Activated CD4-positive, alpha-beta T cell treated with anti-CD3 and anti-CD28 coated beads, Interleukin-2, amount 10 ng/mL, durations not matched to agents 7 days and 5 days (primary cell): Measurements from ENCODE around the gene RTKN2. TPM values are rescaled to one million over a fixed set of nuclear protein-coding genes. Genes with fewer than 3 reads are reported as not detected.
"Not testable (repeated sequence)": the region's sequence is repeated elsewhere in the genome, so short reads cannot be mapped to it uniquely, and the experiment has no call there.

Experiments used
- CTCF ChIA-PET: fragments of 350-600 bp; sonication (Branson Sonifier 250); formaldehyde crosslinking; loops from one replicate; lab custom pipeline; 2021; ENCODE audit warnings: antibody characterized with exemption; lab: Charles Lee
- POLR2A ChIA-PET: fragments of 350-600 bp; sonication (Branson Sonifier 250); formaldehyde crosslinking; loops from one replicate; lab custom pipeline; 2021; ENCODE audit warnings: antibody characterized with exemption; lab: Charles Lee
- DNase-seq: peaks from one replicate; pipeline ENCODE4 v3.0.0-alpha.2; 2020
- H3K27ac Mint-ChIP-seq: one replicate; pipeline ENCODE4 v1.8.0; 2021; ENCODE audit warnings: mild to moderate bottlenecking, moderate library complexity, mixed read lengths
- H3K27me3 Mint-ChIP-seq: one replicate; pipeline ENCODE4 v1.8.0; 2021; ENCODE audit warnings: mixed read lengths
- H3K36me3 Mint-ChIP-seq: one replicate; pipeline ENCODE4 v1.8.0; 2021; ENCODE audit warnings: low read depth, mixed read lengths
- H3K4me1 Mint-ChIP-seq: one replicate; pipeline ENCODE4 v1.8.0; 2021; ENCODE audit warnings: mixed read lengths
- H3K4me3 Mint-ChIP-seq: one replicate; pipeline ENCODE4 v1.8.0; 2021; ENCODE audit warnings: mild to moderate bottlenecking, moderate library complexity, mixed read lengths
- H3K9me3 Mint-ChIP-seq: one replicate; pipeline ENCODE4 v1.8.0; 2021; ENCODE audit warnings: mixed read lengths
- total RNA-seq, 2 experiments: library from RNA; stranded (reverse); gene quantifications; one replicate each; pipeline ENCODE4 v1.2.3, GENCODE V29; 2021

RTKN2 gene, protein sequence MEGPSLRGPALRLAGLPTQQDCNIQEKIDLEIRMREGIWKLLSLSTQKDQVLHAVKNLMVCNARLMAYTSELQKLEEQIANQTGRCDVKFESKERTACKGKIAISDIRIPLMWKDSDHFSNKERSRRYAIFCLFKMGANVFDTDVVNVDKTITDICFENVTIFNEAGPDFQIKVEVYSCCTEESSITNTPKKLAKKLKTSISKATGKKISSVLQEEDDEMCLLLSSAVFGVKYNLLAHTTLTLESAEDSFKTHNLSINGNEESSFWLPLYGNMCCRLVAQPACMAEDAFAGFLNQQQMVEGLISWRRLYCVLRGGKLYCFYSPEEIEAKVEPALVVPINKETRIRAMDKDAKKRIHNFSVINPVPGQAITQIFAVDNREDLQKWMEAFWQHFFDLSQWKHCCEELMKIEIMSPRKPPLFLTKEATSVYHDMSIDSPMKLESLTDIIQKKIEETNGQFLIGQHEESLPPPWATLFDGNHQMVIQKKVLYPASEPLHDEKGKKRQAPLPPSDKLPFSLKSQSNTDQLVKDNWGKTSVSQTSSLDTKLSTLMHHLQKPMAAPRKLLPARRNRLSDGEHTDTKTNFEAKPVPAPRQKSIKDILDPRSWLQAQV
- 1 to 10 TPM; 8.5 to 8.8 TPM for total RNA-seq

DNA sequence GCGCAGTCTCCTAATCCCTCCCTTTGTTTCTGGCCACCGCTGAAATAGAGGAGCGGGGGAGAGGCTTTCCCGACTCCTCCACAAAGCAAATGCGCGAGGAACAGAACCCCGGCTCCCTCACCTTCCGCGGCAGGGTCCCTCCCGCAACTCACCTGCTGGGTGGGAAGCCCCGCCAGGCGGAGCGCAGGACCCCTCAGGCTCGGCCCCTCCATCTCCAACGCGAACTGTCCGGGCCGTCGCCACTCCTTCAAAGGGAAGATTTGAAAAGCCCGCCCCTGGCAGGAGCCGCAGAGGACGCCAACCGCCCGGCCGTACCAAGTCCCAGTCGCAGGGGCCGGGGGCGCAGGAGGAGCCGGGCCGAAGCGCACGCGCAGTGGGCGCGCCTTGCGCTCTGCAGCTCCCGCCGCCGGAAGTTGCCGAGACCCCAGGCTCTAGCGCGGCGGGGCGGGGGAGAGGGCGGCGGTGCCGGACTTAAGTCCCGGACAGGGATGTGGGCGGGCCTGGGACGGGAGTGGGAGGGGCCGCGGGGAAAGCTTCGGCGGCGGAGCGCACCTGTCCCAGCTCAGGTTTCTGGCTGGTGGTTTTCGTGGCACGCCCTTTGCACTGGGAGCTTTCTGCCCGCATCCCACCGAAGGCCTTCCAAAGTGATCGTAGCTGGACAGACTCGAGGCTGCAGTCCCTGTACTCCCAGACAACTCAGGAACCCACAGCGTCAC, at the start of gene RTKN2:
RTKN2 (minus strand) TSS at position 446 of the 716 bp plus-strand sequence; CDS start at position 212, 234 bp downstream.
- POLR2A ChIA-PET = no interaction called here
- H3K36me3 Mint-ChIP-seq = no peaks in the 10 kb centered on the region
- peaks cover 37% of the 10 kb centered on the region for H3K27me3 Mint-ChIP-seq
- CTCF ChIA-PET = interaction anchor here (0.6 to 1.2 kb wide), 2 partner anchors 24 to 86 kb away, joined by 3 read pairs; no protein-coding TSS in a partner anchor
- H3K27ac Mint-ChIP-seq = peak within 1 kb of the TSS; percentile 73
- H3K4me3 Mint-ChIP-seq = peak within 1 kb of the TSS; percentile 79
- H3K9me3 Mint-ChIP-seq = no peaks in the 10 kb centered on the region
- peaks cover 25% of the 10 kb centered on the region for H3K4me1 Mint-ChIP-seq
- DNase-seq = peak; percentile 75

DNA sequence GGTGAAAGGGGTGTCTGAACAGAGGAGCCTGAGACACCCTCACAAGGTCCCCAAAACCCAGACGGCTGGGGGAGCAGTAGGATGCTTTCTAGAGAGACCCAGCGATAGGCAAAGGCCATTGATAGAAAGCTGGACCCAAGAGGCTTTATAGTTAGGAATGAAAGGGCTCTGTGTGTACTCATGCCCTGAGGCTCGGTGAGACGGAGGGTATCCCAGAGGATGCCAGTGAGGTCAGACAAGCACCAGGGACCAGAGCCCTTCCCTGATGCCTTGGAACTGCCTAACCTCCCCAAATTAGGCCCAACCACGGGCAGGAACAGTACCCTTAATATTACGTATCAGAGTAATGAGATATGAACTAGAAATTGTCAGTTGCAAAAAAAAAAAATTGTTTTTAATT, 48.6 kb upstream of the RTKN2 start:
- ChIA-PET POLR2A (no interaction called here), CTCF (interaction anchor here (0.7 kb wide), 1 partner anchor 109 kb away, joined by 3 read pairs; no protein-coding TSS in a partner anchor)
- Mint-ChIP-seq H3K36me3 (no peaks in the 10 kb centered on the region), H3K4me3 (no peak overlapping the region), H3K27me3 (peaks cover 8% of the 10 kb centered on the region), H3K4me1 (no peaks in the 10 kb centered on the region), H3K9me3 (no peaks in the 10 kb centered on the region), H3K27ac (no peak overlapping the region)
- no peak for DNase-seq

DNA sequence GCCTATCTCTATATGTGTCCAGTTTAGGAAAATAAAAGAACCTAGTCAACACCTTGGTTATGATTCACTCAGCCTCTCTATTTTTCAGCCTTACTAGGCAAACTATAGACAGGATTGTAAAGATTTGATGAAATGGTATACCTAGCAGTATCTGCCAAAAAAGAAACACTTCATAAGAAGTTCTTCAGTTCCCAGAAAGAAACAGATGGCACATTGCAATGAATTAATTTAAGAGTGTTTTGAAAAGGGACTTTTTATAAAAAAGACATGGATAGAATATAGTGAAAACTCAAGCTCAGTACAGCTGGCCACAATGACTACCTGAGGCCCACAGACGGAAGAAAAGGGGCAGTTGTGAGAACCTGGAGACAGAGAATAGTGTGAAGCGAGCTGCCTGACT, 40.6 kb upstream of the RTKN2 start:
- H3K27me3 Mint-ChIP-seq = peaks cover 4% of the 10 kb centered on the region
- no peak for DNase-seq
- H3K9me3 Mint-ChIP-seq = no peaks in the 10 kb centered on the region
- no peaks in the 10 kb centered on the region for H3K36me3 Mint-ChIP-seq
- H3K4me1 Mint-ChIP-seq = peaks cover 5% of the 10 kb centered on the region
- no peak overlapping the region for H3K4me3 Mint-ChIP-seq
- POLR2A ChIA-PET = no interaction called here
- H3K27ac Mint-ChIP-seq = no peak overlapping the region
- CTCF ChIA-PET = interaction anchor here (0.6 kb wide), 1 partner anchor 35 kb away, joined by 4 read pairs; no protein-coding TSS in a partner anchor

DNA sequence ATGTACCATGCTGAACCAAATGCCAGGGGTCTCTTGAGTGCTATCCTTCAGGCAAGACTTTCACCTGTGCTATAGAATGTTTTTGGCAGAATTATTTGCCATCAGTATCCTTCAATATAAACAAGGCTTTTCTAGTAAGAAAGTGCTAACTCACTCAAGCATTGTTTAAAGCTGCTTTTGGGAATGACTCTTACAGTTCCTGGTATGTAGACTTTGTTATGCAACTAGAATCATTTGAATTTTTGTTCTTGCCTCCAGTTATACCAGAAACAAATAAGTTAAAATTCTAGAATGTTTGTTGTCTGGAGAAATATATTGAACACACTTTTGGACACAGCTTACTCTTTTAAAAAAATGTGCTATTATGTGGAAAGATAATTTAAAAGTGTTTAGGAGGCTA, 39.5 kb upstream of the RTKN2 start:
- peaks cover 4% of the 10 kb centered on the region for H3K27me3 Mint-ChIP-seq
- H3K27ac Mint-ChIP-seq = no peak overlapping the region
- POLR2A ChIA-PET = no interaction called here
- no peak overlapping the region for H3K4me3 Mint-ChIP-seq
- no peaks in the 10 kb centered on the region for H3K36me3 Mint-ChIP-seq
- peaks cover 5% of the 10 kb centered on the region for H3K4me1 Mint-ChIP-seq
- no peaks in the 10 kb centered on the region for H3K9me3 Mint-ChIP-seq
- CTCF ChIA-PET = no interaction called here
- DNase-seq = no peak

DNA sequence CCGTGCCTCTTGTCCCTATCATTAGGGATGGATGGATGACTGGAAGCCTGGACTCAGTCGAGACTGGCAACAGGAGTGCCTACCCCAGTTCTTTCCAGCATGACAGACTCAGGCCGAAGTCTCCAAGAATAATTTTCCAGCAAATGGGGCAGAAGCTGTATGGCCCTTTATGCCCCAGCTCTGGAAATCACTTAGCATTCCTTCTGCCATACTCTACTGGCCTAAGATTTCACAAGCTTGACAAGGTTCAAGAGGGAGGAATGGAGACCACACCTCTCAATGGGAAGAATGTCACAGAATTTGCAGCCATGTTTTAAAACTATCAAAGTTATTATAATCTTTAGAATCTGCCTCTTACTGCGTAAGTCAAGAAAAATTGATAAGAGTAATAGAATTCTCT, 39.0 kb upstream of the RTKN2 start:
- Mint-ChIP-seq H3K27me3 (peaks cover 4% of the 10 kb centered on the region), H3K36me3 (no peaks in the 10 kb centered on the region), H3K27ac (no peak overlapping the region), H3K4me3 (no peak overlapping the region), H3K4me1 (peaks cover 5% of the 10 kb centered on the region), H3K9me3 (no peaks in the 10 kb centered on the region)
- no peak for DNase-seq
- POLR2A ChIA-PET = no interaction called here
- CTCF ChIA-PET = interaction anchor here (1.0 kb wide), 1 partner anchor 15 kb away, joined by 5 read pairs; no protein-coding TSS in a partner anchor

DNA sequence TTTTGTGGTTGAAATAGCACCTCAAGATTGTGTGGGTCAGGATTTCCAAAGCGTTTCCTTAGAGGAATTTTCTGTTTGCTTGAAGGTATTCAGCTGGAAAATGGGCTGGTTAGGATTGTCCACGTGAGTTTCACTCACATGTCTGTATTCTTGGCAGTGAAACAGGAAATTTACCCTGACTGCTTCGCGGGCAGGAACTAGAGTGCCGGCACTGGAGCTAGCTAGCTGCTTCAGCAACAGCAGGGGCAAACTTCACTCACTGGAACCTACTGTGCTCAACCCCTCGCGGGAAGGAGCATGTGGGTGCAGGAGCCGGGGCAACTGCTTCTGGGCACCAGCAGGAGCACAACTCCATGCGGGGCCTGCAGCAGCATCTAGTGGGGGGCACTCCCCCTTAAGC, 38.0 kb upstream of the RTKN2 start:
- Mint-ChIP-seq H3K36me3 (no peaks in the 10 kb centered on the region), H3K27me3 (peaks cover 4% of the 10 kb centered on the region), H3K4me1 (peaks cover 5% of the 10 kb centered on the region), H3K9me3 (no peaks in the 10 kb centered on the region), H3K27ac (no peak overlapping the region), H3K4me3 (no peak overlapping the region)
- CTCF ChIA-PET = interaction anchor here (1.0 kb wide), 1 partner anchor 16 kb away, joined by 5 read pairs; no protein-coding TSS in a partner anchor
- DNase-seq = no peak
- POLR2A ChIA-PET = no interaction called here

DNA sequence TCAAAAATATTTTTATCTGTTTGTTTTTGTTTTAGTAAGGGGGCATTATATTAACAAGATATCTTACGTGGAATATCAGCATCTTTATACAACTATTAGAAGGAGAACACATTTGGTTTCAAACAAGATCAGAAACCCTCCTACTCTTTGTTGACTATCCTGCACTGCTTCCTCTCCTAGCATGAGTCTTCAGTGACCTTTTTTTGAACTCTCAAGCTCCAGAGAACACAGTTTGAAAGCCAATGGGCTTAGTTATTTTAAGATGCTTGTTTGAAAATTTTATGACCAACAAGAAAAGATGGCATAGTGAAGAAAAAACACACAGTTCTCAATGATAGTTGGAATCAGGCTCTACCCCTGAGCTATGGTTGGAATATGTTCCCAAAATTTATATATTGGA, 37.2 kb upstream of the RTKN2 start:
- ChIA-PET CTCF (no interaction called here), POLR2A (no interaction called here)
- Mint-ChIP-seq H3K4me1 (peaks cover 5% of the 10 kb centered on the region), H3K27me3 (peaks cover 2% of the 10 kb centered on the region), H3K4me3 (no peak overlapping the region), H3K27ac (no peak overlapping the region), H3K9me3 (peaks cover 2% of the 10 kb centered on the region), H3K36me3 (no peaks in the 10 kb centered on the region)
- no peak for DNase-seq

DNA sequence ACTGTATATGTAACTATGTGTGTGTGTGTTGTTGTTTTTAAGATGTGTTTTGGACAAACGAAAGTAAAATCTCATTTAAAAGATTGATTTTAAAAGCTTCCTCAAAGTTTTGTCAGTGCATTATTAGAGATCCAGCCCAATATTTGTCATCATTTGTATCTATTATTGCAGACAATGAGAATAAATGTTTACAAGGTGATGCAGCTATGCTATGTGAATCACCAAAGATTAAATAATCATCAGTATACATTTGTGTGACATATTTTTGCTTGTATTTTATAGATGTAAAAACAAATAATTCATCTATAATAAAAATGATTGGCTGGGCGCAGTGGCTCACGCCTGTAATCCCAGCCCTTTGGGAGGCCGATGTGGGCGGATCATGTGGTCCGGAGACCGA, 35.3 kb upstream of the RTKN2 start:
- no peak overlapping the region for H3K27ac Mint-ChIP-seq
- POLR2A ChIA-PET = no interaction called here
- no peaks in the 10 kb centered on the region for H3K27me3 Mint-ChIP-seq
- DNase-seq = no peak
- H3K4me3 Mint-ChIP-seq = no peak overlapping the region
- H3K9me3 Mint-ChIP-seq = peaks cover 2% of the 10 kb centered on the region
- peaks cover 5% of the 10 kb centered on the region for H3K4me1 Mint-ChIP-seq
- CTCF ChIA-PET = no interaction called here
- no peaks in the 10 kb centered on the region for H3K36me3 Mint-ChIP-seq

DNA sequence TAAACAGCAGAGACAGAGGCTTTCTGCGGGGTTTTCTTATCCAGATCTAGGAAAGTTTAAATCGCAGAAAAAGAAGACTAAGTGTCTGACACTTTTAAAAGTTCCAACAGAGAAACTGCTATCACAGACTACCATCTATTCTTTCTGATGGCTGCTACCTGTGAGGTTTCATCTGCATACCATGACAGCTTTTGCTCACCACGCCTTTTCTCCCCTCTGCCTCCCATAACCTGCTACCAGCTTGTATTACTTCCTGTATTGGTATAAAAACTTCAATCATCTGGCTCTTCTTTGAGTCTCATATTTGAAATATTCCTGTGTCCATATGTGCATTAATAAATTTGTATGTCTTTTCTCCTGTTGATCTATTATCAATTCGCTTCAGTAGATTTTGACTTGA, 34.1 kb upstream of the RTKN2 start:
- Mint-ChIP-seq H3K36me3 (no peaks in the 10 kb centered on the region), H3K4me3 (no peak overlapping the region), H3K27ac (no peak overlapping the region), H3K27me3 (no peaks in the 10 kb centered on the region), H3K9me3 (peaks cover 2% of the 10 kb centered on the region), H3K4me1 (peaks cover 5% of the 10 kb centered on the region)
- POLR2A ChIA-PET = no interaction called here
- CTCF ChIA-PET = no interaction called here
- no peak for DNase-seq

DNA sequence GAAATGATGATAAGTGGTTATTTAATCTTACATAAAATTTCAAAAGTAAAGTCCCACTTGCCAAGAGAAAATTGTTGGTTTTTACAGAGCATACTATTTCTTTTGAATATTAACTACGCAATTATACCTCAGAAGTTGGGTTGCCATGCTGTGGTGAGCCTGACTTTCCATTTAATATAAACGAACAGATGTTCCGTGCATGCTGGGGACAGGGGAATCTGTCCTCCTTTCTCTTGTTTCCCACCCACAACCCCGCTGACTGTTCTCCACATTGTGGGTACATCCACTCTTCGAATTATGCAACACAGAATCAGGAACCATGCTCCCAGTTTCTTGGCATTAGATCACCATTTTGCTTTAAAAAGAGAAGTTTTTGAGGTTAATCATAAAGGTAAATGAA, 29.2 kb upstream of the RTKN2 start:
- no peak overlapping the region for H3K27ac Mint-ChIP-seq
- H3K36me3 Mint-ChIP-seq = no peaks in the 10 kb centered on the region
- peaks cover 2% of the 10 kb centered on the region for H3K9me3 Mint-ChIP-seq
- POLR2A ChIA-PET = no interaction called here
- no peak overlapping the region for H3K4me3 Mint-ChIP-seq
- H3K27me3 Mint-ChIP-seq = peaks cover 13% of the 10 kb centered on the region
- H3K4me1 Mint-ChIP-seq = no peaks in the 10 kb centered on the region
- CTCF ChIA-PET = no interaction called here
- no peak for DNase-seq

DNA sequence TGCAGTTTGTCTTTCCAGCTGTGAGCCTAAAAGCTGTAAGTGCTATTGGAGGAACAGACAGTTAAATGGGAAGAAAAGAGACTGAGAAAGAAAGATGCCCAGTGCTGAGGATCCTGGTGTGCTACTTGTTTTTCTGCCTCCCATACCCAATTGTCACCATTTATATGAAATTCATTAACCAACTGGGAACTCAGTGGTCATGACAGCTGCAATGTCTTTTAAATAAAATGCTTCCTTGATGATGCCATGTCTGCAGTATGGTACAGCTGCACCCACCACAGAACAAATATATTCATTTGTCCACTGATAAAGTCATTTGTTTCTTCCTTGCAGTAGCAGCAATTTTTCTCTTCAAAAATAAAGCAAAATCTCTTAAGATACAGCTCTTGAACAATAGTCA, 15.6 kb upstream of the RTKN2 start:
- DNase-seq = no peak
- no peak overlapping the region for H3K27ac Mint-ChIP-seq

DNA sequence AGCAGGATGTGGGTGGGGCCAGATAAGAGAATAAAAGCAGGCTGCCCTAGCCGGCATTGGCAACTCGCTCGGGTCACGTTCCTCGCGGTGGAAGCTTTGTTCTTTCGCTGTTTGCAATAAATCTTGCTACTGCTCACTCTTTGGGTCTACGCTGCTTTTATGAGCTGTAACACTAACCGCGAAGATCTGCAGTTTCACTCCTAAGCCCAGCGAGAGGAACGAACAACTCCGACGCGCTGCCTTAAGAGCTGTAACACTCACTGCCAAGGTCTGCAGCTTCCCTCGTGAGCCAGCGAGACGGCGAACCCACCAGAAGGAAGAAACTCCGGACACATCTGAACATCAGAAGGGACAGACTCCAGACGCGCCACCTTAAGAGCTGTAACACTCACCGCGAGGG, 12.7 kb upstream of the RTKN2 start:
- H3K4me3 Mint-ChIP-seq, POLR2A ChIA-PET, H3K9me3 Mint-ChIP-seq, H3K27ac Mint-ChIP-seq, DNase-seq, H3K36me3 Mint-ChIP-seq, H3K4me1 Mint-ChIP-seq: not testable (repeated sequence)
- H3K27me3 Mint-ChIP-seq = peaks cover 22% of the 10 kb centered on the region
- CTCF ChIA-PET = interaction anchor here (0.6 to 0.9 kb wide), 4 partner anchors 66 to 722 kb away, joined by 3 to 4 read pairs (median 3); no protein-coding TSS in a partner anchor

More for the DNA sequence above, 15.6 kb upstream of the RTKN2 start:
- peaks cover 3% of the 10 kb centered on the region for H3K9me3 Mint-ChIP-seq
- H3K27me3 Mint-ChIP-seq = peaks cover 19% of the 10 kb centered on the region
- H3K4me3 Mint-ChIP-seq = no peak overlapping the region
- ChIA-PET POLR2A (no interaction called here), CTCF (interaction anchor here (1.4 kb wide), 1 partner anchor 9 kb away, joined by 3 read pairs; no protein-coding TSS in a partner anchor)
- no peaks in the 10 kb centered on the region for H3K4me1 Mint-ChIP-seq
- no peaks in the 10 kb centered on the region for H3K36me3 Mint-ChIP-seq

DNA sequence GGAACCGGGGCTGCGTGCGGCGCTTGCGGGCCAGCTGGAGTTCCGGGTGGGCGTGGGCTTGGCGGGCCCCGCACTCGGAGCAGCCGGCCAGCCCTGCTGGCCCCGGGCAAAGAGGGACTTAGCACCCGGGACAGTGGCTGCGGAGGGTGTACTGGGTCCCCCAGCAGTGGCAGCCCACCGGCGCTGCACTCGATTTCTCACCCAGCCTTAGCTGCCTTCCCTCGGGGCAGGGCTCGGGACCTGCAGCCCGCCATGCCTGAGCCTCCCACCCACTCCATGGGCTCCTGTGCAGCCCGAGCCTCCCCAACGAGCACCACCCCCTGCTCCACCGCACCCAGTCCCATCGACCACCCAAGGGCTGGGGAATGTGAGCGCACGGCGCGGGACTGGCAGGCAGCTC, 11.7 kb upstream of the RTKN2 start:
- H3K36me3 Mint-ChIP-seq, H3K9me3 Mint-ChIP-seq, H3K27ac Mint-ChIP-seq, DNase-seq, H3K4me3 Mint-ChIP-seq, H3K4me1 Mint-ChIP-seq, CTCF ChIA-PET, POLR2A ChIA-PET: not testable (repeated sequence)
- H3K27me3 Mint-ChIP-seq = peaks cover 23% of the 10 kb centered on the region
